ENCODE data around the gene COPS3. TPM values are rescaled to one million over a fixed set of nuclear protein-coding genes. Genes with fewer than 3 reads are reported as not detected.
"Not testable (repeated sequence)": the region's sequence is repeated elsewhere in the genome, so short reads cannot be mapped to it uniquely, and the experiment has no call there.

Gene COPS3
- total and polyA plus RNA-seq, 11 donors = 34.7 to 108 (median 74.0) TPM

GRCh38 chr17:17258011-17258410 lies 23.0 kb downstream of the COPS3 start:
- 87 to 93% (median 90%) methylated on average over 7 of the region's 7 CpGs for WGBS, 4 donors
- H3K27me3 ChIP-seq = no peaks in the 10 kb centered on the region
- no peaks in the 10 kb centered on the region for H3K9me3 ChIP-seq
- intact Hi-C loops (cut with DNase I) = no loop called here
- H3K27ac ChIP-seq = no peak overlapping the region
- no peak overlapping the region for H3K4me3 ChIP-seq
- ATAC-seq = no peak
- peaks cover 0 to 100% (median 98%) of the 10 kb centered on the region in 9 donors for H3K36me3 ChIP-seq
- no peak for DNase-seq
- H3K4me1 ChIP-seq = no peaks in the 10 kb centered on the region
- TF ChIP-seq, protein P1, sequence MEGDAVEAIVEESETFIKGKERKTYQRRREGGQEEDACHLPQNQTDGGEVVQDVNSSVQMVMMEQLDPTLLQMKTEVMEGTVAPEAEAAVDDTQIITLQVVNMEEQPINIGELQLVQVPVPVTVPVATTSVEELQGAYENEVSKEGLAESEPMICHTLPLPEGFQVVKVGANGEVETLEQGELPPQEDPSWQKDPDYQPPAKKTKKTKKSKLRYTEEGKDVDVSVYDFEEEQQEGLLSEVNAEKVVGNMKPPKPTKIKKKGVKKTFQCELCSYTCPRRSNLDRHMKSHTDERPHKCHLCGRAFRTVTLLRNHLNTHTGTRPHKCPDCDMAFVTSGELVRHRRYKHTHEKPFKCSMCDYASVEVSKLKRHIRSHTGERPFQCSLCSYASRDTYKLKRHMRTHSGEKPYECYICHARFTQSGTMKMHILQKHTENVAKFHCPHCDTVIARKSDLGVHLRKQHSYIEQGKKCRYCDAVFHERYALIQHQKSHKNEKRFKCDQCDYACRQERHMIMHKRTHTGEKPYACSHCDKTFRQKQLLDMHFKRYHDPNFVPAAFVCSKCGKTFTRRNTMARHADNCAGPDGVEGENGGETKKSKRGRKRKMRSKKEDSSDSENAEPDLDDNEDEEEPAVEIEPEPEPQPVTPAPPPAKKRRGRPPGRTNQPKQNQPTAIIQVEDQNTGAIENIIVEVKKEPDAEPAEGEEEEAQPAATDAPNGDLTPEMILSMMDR (IDR thresholded peaks at IDR 0.05) = no peak
- no peak for TF ChIP-seq POLR2A (IDR thresholded peaks at IDR 0.05)

DNA sequence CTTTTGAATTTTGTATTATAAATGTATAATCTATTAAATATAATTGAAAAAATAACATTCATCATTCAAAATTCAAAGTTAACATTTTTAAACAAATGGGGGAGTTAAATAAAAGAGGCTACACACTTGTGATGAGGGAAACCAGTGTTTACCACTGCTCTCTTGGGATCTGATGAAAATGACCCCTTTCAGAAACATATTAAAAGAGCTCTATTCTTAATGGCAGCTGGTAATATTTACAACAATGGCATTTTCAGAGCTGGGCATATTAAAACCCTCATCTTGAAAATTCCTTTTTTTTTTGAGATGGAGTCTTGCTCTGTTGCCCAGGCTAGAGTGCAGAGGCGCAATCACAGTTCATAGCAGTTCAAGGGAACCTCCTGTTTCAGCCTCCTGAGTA lies 24.7 kb downstream of the COPS3 start:
- peaks cover 0 to 100% (median 98%) of the 10 kb centered on the region in 9 donors for H3K36me3 ChIP-seq
- H3K27me3 ChIP-seq = no peaks in the 10 kb centered on the region
- ATAC-seq (no peak), DNase-seq (no peak)
- no peak overlapping the region for H3K4me3 ChIP-seq
- no peak overlapping the region for H3K27ac ChIP-seq
- 90 to 100% (median 99%) methylated on average over 1 of the region's 1 CpG for WGBS, 4 donors
- H3K9me3 ChIP-seq = no peaks in the 10 kb centered on the region
- no peaks in the 10 kb centered on the region for H3K4me1 ChIP-seq
- no peak for TF ChIP-seq POLR2A (IDR thresholded peaks at IDR 0.05)
- TF ChIP-seq, protein P1 (IDR thresholded peaks at IDR 0.05) = no peak
- intact Hi-C loops (cut with DNase I) = no loop called here

GRCh38 chr17:17255689-17256088 lies 25.4 kb downstream of the COPS3 start:
- H3K27ac ChIP-seq; H3K27me3 ChIP-seq; H3K4me3 ChIP-seq; H3K9me3 ChIP-seq; H3K4me1 ChIP-seq; intact Hi-C loops (cut with DNase I); ATAC-seq; DNase-seq: not testable (repeated sequence)
- H3K36me3 ChIP-seq = peaks cover 0 to 100% (median 98%) of the 10 kb centered on the region in 9 donors
- WGBS, 4 donors = 87 to 92% (median 90%) methylated on average over 11 of the region's 11 CpGs

GRCh38 chr17:17254036-17254435 lies 27.0 kb downstream of the COPS3 start:
- Histone ChIP-seq H3K4me1 (no peaks in the 10 kb centered on the region), H3K27me3 (no peaks in the 10 kb centered on the region), H3K36me3 (peaks cover 0 to 100% (median 98%) of the 10 kb centered on the region in 9 donors), H3K4me3 (no peak overlapping the region), H3K9me3 (no peaks in the 10 kb centered on the region), H3K27ac (no peak overlapping the region)
- DNase-seq (no peak), ATAC-seq (no peak)
- TF ChIP-seq POLR2A (IDR thresholded peaks at IDR 0.05) = no peak
- TF ChIP-seq, protein P1 (IDR thresholded peaks at IDR 0.05) = no peak
- intact Hi-C loops (cut with DNase I) = no loop called here
- 84 to 89% (median 86%) methylated on average over 3 of the region's 3 CpGs for WGBS, 4 donors

GRCh38 chr17:17253406-17253805 lies 27.6 kb downstream of the COPS3 start:
- intact Hi-C loops (cut with DNase I) = no loop called here
- TF ChIP-seq, protein P1 (IDR thresholded peaks at IDR 0.05) = no peak
- no peak for TF ChIP-seq POLR2A (IDR thresholded peaks at IDR 0.05)

More at GRCh38 chr17:17253406-17253805, 27.6 kb downstream of the COPS3 start:
- H3K9me3 ChIP-seq = no peaks in the 10 kb centered on the region
- H3K36me3 ChIP-seq = peaks cover 0 to 100% (median 98%) of the 10 kb centered on the region in 9 donors
- H3K27ac ChIP-seq = no peak overlapping the region
- H3K4me3 ChIP-seq = no peak overlapping the region
- H3K27me3 ChIP-seq = no peaks in the 10 kb centered on the region
- no peaks in the 10 kb centered on the region for H3K4me1 ChIP-seq
- WGBS, 4 donors = 86 to 91% (median 90%) methylated on average over 3 of the region's 3 CpGs
- DNase-seq (no peak), ATAC-seq (no peak)
